Panc1 (cell line): Measurements from ENCODE around the gene ZC3H7A. TPM values are rescaled to one million over a fixed set of nuclear protein-coding genes. Genes with fewer than 3 reads are reported as not detected.

Experiments
- ATAC-seq: fragments of 200-7000 bp; cut with Tn5 transposase; 2 replicates; pipeline ENCODE4 v1.9.1; 2020; ENCODE audit warnings: mild to moderate bottlenecking, moderate library complexity
- BruUV-seq: library from RNA; stranded (reverse); fragments of 400-500 nt; replicated peaks from 2 replicates; lab custom pipeline; 2021; lab: Mats Ljungman, UMichigan
- CTCF ChIA-PET: fragments of 300-600 bp; sonication (Branson Sonifier 250); formaldehyde crosslinking; loops from one replicate; lab custom pipeline; 2022; ENCODE audit warnings: antibody characterized with exemption; lab: Charles Lee
- POLR2A ChIA-PET: fragments of 300-600 bp; sonication (Branson Sonifier 250); formaldehyde crosslinking; loops from one replicate; lab custom pipeline; 2022; ENCODE audit warnings: antibody characterized with exemption; lab: Charles Lee
- DNase-seq: peaks from one replicate; pipeline ENCODE4 v3.0.0-alpha.2; 2010; ENCODE audit warnings: low read depth, low spot score
- H3K27ac ChIP-seq: 2 replicates; pipeline ENCODE4 v1.5.1; 2011; ENCODE audit warnings: mild to moderate bottlenecking, low read length, inconsistent platforms
- H3K27me3 ChIP-seq: fragments of 200-500 bp; sonication (Bioruptor generic); 2 replicates; pipeline ENCODE4 v1.6.0; 2014; ENCODE audit warnings: low read length, inconsistent platforms; ENCODE audit not compliant: control insufficient read depth, insufficient read depth
- H3K36me3 ChIP-seq: fragments of 200-500 bp; sonication (Bioruptor generic); 2 replicates; pipeline ENCODE4 v1.5.1; 2014; ENCODE audit warnings: inconsistent platforms, mild to moderate bottlenecking, low read length, moderate library complexity; ENCODE audit not compliant: control insufficient read depth, insufficient read depth
- H3K4me1 ChIP-seq: 2 replicates; pipeline ENCODE4 v1.5.1; 2011; ENCODE audit warnings: inconsistent platforms, mild to moderate bottlenecking, low read length, moderate library complexity; ENCODE audit not compliant: control insufficient read depth, insufficient read depth
- H3K4me3 ChIP-seq, 2 experiments: 2 replicates each; pipeline ENCODE4 v1.5.1; 2011 to 2012; ENCODE audit warnings: low read depth in 2 of 2, low read length in 2 of 2, mild to moderate bottlenecking in 2 of 2, inconsistent platforms in 1 of 2, moderate library complexity in 1 of 2
- H3K9me3 ChIP-seq: fragments of 200-500 bp; sonication (Bioruptor generic); 2 replicates; pipeline ENCODE4 v1.5.1; 2014; ENCODE audit warnings: low read depth, mild to moderate bottlenecking, inconsistent platforms, low read length, moderate library complexity; ENCODE audit not compliant: control insufficient read depth, insufficient read depth
- POLR2AphosphoS5 ChIP-seq: IDR thresholded peaks from 2 replicates; pipeline ENCODE4 v1.6.1; 2012; ENCODE audit warnings: mild to moderate bottlenecking, low read depth, low read length, moderate library complexity
- SIN3A ChIP-seq: IDR thresholded peaks from 2 replicates; pipeline ENCODE4 v1.6.1; 2012; ENCODE audit warnings: low read depth, mild to moderate bottlenecking, low read length, moderate library complexity, borderline replicate concordance; ENCODE audit not compliant: insufficient read depth
- TCF7L2 ChIP-seq: IDR thresholded peaks from 2 replicates; pipeline ENCODE4 v1.6.1; 2011; ENCODE audit warnings: mild to moderate bottlenecking, low read depth, low read length, inconsistent platforms
- in situ Hi-C: cut with HindIII; loops from 2 replicates; pipeline ENCODE4 v1.10.0; 2016; ENCODE audit warnings: low sequenced_read_pairs, low pct_unique_long_range_greater_than_20kb
- intact Hi-C: fragments of 100-400 bp; cut with micrococcal nuclease; formaldehyde crosslinking; loops from one replicate; pipeline ENCODE4 v1.10.0; 2022; ENCODE audit not compliant: unreplicated experiment
- total RNA-seq: library from RNA; stranded (reverse); gene quantifications from one replicate; pipeline ENCODE4 v1.2.1, GENCODE V29; 2021; ENCODE audit not compliant: unreplicated experiment
- TF ChIP-seq, protein P1 (sequence below), 2 experiments: IDR thresholded peaks; 2 replicates each; pipeline ENCODE4 v1.6.1; 2011 to 2012; ENCODE audit warnings: low read depth in 2 of 2, control low read depth in 1 of 2, low read length in 1 of 2, mild to moderate bottlenecking in 1 of 2, moderate library complexity in 1 of 2; ENCODE audit not compliant: insufficient read depth in 1 of 2
- TF ChIP-seq, protein P2 (sequence below): fragments of 450-650 bp; IDR thresholded peaks from 2 replicates; pipeline ENCODE4 v1.5.1; 2017; ENCODE audit warnings: mild to moderate bottlenecking

ZC3H7A gene
- total RNA-seq, 1 experiment from 2014 or later = 52.3 TPM

DNA sequence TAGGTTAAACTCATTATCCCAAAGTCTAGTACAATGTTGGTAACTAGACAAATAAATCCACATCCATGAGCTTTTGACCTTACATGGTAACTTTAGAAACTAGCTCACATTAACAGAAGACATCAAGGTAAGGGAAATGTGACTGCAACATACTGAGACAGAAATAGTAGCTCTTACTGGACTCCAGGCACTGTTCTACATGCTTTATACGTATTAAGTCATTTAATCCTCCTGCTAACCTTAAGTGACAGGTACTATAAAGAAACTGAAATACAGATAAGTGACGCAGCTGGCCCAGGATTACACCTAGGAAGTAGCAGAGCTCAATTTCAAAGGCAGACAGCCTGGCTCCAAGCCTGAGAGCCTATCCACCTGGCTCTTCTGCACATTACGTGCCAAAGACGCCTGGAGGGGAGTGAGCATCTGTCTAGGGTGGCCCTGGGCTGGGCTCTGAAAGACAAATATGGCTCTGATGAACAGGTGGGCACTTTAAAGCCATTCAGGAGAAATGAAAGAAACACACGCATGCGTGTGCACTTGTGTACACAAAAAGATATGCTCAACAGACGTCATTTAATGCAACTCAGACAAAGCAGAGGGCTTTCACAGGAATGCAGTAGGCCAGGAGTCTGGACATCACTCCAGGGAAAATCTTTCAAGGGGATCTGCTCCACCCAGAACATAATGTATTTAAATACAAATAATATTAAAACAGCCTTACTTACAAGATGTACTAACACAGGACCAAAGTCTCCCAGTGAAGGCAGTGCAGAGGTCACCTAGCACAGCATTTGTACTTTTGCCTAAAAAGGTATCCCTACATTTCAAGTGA, 4.4 kb downstream of the ZC3H7A start:
- Histone ChIP-seq H3K27ac (no peak overlapping the region), H3K36me3 (no peaks in the 10 kb centered on the region; the same call in none of the 2 replicates), H3K9me3 (no peaks in the 10 kb centered on the region), H3K27me3 (no peaks in the 10 kb centered on the region), H3K4me1 (peaks cover 35% of the 10 kb centered on the region), H3K4me3 (no peak overlapping the region)
- TF ChIP-seq, protein P1, sequence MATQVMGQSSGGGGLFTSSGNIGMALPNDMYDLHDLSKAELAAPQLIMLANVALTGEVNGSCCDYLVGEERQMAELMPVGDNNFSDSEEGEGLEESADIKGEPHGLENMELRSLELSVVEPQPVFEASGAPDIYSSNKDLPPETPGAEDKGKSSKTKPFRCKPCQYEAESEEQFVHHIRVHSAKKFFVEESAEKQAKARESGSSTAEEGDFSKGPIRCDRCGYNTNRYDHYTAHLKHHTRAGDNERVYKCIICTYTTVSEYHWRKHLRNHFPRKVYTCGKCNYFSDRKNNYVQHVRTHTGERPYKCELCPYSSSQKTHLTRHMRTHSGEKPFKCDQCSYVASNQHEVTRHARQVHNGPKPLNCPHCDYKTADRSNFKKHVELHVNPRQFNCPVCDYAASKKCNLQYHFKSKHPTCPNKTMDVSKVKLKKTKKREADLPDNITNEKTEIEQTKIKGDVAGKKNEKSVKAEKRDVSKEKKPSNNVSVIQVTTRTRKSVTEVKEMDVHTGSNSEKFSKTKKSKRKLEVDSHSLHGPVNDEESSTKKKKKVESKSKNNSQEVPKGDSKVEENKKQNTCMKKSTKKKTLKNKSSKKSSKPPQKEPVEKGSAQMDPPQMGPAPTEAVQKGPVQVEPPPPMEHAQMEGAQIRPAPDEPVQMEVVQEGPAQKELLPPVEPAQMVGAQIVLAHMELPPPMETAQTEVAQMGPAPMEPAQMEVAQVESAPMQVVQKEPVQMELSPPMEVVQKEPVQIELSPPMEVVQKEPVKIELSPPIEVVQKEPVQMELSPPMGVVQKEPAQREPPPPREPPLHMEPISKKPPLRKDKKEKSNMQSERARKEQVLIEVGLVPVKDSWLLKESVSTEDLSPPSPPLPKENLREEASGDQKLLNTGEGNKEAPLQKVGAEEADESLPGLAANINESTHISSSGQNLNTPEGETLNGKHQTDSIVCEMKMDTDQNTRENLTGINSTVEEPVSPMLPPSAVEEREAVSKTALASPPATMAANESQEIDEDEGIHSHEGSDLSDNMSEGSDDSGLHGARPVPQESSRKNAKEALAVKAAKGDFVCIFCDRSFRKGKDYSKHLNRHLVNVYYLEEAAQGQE (IDR thresholded peaks at IDR 0.05; ENCODE audit: insufficient read depth in 1 of 2, low read depth in 2 of 2, low read length in 1 of 2) = no peak
- ATAC-seq = no peak
- no TSS peak for BruUV-seq
- no peak for DNase-seq
- ChIA-PET CTCF (no interaction called here), POLR2A (interaction anchor here (0.6 kb wide), 1 partner anchor 8 kb away, joined by 15 read pairs; no protein-coding TSS in a partner anchor)
- in situ Hi-C loops = no loop called here
- intact Hi-C loops = no loop called here

DNA sequence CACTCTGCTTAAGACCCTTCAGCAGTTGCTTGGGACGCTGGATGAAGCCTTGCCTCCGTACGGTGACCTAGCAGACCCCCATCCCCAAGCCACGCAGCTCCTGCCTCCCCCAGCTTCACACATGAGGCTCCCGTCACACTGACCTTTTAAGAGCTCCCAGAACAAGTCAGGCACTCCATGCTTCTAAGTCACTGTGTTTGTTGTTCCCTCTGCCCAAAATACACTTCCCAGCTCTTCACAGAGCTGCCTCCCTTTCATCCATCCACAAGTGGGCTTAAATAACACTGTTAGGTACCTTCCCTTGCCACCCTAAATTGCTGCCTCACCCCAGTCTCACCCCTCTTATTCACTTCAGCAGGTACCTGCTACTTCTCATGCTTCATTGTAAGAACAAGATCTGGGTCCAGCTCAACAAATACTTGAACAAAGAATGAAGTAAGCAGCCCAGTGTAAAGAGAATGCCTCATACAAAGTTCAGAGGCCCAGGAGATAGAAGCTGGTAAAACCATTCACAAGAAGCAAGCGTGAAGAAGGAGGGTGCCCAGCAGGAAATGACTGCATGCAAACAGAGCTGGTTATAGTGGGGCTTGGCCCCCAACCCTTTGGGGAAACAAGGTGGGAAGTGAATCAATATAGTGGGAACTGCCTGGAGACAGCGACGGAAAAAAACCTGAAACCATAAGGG, 5.8 kb downstream of the ZC3H7A start:
- TF ChIP-seq SIN3A (no peak), TCF7L2 (no peak), POLR2AphosphoS5 (no peak)
- TF ChIP-seq, protein P2, sequence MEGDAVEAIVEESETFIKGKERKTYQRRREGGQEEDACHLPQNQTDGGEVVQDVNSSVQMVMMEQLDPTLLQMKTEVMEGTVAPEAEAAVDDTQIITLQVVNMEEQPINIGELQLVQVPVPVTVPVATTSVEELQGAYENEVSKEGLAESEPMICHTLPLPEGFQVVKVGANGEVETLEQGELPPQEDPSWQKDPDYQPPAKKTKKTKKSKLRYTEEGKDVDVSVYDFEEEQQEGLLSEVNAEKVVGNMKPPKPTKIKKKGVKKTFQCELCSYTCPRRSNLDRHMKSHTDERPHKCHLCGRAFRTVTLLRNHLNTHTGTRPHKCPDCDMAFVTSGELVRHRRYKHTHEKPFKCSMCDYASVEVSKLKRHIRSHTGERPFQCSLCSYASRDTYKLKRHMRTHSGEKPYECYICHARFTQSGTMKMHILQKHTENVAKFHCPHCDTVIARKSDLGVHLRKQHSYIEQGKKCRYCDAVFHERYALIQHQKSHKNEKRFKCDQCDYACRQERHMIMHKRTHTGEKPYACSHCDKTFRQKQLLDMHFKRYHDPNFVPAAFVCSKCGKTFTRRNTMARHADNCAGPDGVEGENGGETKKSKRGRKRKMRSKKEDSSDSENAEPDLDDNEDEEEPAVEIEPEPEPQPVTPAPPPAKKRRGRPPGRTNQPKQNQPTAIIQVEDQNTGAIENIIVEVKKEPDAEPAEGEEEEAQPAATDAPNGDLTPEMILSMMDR = no peak
- no peaks in the 10 kb centered on the region for H3K9me3 ChIP-seq
- intact Hi-C loops = no loop called here
- no peak for ATAC-seq
- H3K4me3 ChIP-seq = no peak overlapping the region
- no peak for DNase-seq
- CTCF ChIA-PET = no interaction called here
- POLR2A ChIA-PET = no interaction called here
- H3K27me3 ChIP-seq = no peaks in the 10 kb centered on the region
- no peak overlapping the region for H3K27ac ChIP-seq
- BruUV-seq = no TSS peak
- in situ Hi-C loops = no loop called here
- peaks cover 44% of the 10 kb centered on the region for H3K4me1 ChIP-seq
- no peaks in the 10 kb centered on the region; the same call in 1 of the 2 replicates for H3K36me3 ChIP-seq

DNA sequence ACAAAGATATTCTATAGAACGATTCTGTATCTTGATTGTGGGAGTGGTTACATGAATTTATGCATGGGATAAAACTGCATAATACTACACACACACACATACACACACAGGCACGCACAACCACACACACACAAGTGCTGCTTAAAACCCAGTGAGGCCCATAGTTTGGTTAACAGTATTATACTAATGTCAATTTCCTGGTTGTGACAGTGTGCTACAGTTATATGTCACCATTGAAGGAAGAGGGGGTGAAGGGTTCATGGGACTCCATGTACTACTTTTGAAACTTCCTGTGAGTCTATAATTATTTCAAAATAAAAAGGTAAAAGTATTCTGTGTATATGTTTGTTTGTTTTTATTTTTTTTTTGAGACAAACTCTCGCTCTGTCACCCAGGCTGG, 8.1 kb downstream of the ZC3H7A start:
- no peak overlapping the region for H3K27ac ChIP-seq
- no peaks in the 10 kb centered on the region for H3K27me3 ChIP-seq
- H3K4me3 ChIP-seq = no peak overlapping the region
- no peaks in the 10 kb centered on the region for H3K36me3 ChIP-seq
- CTCF ChIA-PET = no interaction called here
- no peaks in the 10 kb centered on the region for H3K9me3 ChIP-seq
- POLR2A ChIA-PET = no interaction called here
- TF ChIP-seq, protein P2 = no peak
- TF ChIP-seq TCF7L2 (no peak), SIN3A (no peak), POLR2AphosphoS5 (no peak)
- TF ChIP-seq, protein P1 (IDR thresholded peaks at IDR 0.05; ENCODE audit: insufficient read depth in 1 of 2, low read depth in 2 of 2, low read length in 1 of 2) = no peak
- H3K4me1 ChIP-seq = peaks cover 36% of the 10 kb centered on the region
- BruUV-seq = no TSS peak
- no peak for ATAC-seq
- intact Hi-C loops (loop anchor here (5.0 kb wide), 1 partner anchor 48 kb away; no protein-coding TSS in a partner anchor), in situ Hi-C loops (no loop called here)
- DNase-seq = no peak
